Activated CD8-positive, alpha-beta memory T cell treated with anti-CD3 and anti-CD28 coated beads for 48 hours (primary cell): Measurements from ENCODE around the gene KIF3C.
"Not testable (repeated sequence)": the region's sequence is repeated elsewhere in the genome, so short reads cannot be mapped to it uniquely, and the experiment has no call there.

Experiments
- DNase-seq, 3 experiments: peaks; one replicate each; pipeline ENCODE4 v3.0.0-alpha.2; 2020; ENCODE audit warnings: low read depth in 2 of 3, low spot score in 2 of 3

KIF3C gene

DNA sequence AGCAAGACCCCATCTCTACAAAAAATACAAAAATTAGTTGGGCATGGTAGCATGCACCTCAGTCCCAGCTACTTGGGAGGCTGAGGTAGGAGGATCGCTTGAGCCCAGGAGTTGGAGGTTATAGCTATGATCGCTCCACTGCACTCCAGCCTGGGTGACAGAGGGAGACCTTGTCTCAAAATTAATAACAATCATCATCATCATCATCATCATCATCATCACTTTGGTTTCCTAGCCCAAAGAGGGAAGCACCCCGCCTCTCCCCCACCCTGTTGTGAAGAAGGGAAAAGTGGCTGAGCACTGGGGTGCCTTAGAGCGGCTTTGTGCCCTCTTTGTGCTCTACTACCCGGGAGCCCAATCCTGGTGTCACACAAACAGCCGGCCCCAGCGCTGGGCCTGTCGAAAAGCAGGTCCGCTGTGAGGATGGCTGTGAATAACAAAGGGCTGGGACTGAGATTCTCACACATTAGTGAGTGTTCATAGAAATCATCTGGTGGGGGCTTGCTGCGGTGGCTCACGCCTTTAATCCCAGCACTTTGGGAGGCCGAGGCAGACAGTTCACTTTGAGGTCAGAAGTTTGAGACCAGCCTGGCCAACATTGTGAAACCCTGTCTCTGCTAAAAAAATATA is 61.4 kb downstream of the KIF3C start:
- no peak for DNase-seq

DNA sequence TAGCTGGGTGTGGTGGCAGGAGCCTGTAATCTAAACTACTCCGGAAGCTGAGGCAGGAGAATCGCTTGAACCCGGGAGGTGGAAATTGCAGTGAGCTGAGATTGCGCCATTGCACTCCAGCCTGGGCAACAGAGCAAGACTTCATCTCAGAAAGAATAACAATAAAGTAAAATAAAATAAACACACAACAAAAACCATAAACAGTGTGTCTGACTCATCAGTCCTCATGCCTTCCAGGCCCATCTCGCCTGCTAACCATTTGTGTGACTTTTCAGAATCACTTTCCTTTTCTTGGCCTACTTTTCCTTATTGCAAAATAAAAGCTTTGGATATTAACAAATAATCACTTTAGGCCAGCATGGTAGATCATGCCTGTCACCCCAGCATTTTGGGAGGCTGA is 62.0 kb downstream of the KIF3C start:
- no peak for DNase-seq

DNA sequence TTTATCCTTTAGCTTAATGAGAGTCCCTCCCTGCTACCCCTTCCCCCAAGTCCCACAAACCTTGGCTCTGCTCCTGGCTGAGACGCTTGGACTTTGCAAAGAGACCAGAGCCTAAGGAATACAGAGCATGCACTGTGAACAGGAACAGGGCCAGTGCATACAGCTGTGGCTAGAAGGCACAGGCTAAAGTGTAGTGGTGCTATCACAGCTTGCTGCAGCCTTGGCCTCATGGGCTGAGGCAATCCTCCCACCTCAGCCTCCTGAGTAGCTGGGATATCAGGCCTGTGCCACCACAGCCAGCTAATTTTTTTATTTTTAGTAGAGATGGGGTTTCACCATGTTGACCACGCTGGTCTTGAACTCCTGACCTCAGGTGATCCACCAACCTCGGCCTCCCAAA is 64.5 kb downstream of the KIF3C start:
- DNase-seq: no peak

DNA sequence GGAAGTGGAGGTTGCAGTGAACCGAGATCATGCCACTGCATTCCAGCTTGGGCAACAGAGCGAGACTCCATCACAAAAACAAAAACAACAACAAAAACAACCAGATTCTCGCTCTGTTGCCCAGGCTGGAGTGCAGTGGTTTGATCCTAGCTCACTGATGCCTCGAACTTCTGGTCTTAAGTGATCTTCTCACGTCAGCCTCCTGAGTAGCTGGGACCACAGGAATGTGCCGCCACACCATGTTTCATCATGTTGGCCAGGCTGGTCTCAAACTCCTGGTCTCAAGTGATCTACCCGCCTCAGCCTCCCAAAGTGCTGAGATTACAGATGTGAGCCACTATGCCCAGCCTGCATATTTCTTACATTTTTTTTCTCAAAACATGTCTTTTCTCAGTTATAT is 64.9 kb downstream of the KIF3C start:
- DNase-seq: not testable (repeated sequence)

DNA sequence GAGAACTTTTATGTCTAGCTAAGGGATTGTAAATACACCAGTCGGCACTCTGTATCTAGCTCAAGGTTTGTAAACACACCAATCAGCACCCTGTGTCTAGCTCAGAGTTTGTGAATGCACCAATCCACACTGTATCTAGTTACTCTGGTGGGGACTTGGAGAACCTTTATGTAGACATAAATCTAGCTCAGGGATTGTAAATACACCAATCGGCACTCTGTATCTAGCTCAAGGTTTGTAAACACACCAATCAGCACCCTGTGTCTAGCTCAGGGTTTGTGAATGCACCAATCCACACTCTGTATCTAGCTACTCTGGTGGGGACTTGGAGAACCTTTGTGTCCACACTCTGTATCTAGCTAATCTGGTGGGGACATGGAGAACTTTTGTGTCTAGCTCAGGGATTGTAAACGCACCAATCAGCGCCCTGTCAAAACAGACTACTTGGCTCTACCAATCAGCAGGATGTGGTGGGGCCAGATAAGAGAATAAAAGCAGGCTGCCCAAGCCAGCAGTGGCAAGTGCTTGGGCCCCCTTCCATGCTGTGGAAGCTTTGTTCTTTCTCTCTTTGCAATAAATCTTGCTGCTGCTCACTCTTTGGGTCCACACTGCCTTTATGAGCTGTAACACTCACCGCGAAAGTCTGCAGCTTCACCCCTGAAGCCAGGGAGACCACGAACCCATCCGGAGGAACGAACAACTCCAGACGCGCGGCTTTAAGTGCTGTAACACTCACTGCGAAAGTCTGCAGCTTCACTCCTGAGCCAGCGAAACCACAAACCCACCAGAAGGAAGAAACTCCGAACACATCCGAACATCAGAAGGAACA is 66.1 kb downstream of the KIF3C start:
- DNase-seq: peak; percentile 5 to 18 (median 10)

DNA sequence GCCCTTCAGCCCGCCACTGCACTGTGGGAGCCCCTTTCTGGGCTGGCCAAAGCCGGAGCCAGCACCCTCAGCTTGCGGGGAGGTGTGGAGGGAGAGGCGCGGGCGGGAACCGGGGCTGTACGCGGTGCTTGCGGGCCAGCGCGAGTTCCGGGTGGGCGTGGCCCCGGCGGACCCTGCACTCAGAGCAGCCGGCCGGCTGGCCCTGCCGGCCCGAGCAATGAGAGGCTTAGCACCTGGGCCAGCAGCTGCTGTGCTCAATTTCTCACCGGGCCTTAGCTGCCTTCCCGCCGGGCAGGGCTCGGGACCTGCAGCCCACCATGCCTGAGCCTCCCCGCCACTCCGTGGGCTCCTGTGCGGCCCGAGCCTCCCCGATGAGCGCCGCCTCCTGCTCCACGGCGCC is 66.9 kb downstream of the KIF3C start:
- not testable (repeated sequence) for DNase-seq

DNA sequence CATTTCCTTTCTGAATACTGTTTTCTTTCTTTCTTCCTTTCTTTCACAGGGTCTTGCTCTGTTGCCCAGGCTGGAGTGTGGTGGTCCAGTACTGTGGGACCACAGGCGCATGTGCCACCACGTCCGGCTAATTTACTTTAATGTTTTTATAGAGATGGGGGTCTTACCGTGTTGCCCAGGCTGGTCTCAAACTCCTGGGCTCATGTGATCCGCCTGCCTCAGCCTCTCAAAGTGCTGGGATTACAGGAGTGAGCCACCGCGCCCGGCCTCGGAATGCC is 68.7 kb downstream of the KIF3C start:
- DNase-seq: not testable (repeated sequence)

DNA sequence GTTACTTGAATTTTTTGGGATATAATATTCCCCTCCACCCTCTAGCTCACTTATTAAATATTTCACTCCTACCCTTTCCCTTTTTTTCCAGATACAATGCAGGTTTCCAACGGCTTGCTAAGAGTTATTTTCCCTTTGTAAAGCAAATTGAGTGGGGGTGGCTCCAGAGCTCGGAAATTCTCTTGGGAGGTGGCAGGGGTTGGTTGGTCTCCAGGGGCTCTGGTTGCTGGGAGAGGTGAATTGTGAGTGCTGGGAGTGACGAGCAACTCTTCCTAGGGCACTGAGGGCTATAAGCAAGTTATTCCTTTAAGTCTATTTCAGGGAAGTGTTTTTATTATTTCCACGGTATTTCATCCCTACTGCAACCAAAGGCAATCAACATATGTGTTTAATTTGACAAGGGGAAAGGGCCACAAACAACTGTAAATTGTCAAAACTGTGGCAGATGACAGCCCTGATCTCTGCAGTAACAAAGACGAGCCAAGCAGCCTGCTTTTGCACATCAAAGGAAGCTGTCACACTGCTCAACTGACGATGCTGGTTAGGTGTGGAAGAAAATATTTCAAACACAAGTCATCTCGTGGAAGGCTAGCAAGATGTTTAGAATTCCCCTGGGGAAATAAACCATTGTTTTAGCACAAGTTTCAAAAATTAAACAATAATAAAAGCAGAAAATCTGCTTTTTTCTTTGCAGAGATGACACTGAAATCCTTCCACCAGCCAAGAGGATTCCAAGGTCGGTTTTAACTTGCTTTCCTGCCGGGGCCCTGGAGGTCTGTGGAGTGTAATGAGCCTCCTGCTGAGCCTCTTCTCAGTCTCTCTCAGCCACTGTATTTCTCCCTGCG is 69.2 kb downstream of the KIF3C start:
- no peak for DNase-seq

DNA sequence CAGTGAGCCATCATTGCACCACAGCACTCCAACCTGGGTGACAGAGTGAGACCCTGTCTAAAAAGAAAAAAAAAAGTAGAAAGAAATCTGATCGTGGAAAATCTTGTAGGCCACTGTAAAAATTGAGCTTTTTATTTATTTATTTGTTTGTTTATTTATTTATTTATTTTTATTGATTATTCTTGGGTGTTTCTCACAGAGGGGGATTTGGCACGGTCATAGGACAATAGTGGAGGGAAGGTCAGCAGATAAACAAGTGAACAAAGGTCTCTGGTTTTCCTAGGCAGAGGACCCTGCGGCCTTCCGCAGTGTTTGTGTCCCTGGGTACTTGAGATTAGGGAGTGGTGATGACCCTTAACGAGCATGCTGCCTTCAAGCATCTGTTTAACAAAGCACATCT is 72.7 kb downstream of the KIF3C start:
- not testable (repeated sequence) for DNase-seq

DNA sequence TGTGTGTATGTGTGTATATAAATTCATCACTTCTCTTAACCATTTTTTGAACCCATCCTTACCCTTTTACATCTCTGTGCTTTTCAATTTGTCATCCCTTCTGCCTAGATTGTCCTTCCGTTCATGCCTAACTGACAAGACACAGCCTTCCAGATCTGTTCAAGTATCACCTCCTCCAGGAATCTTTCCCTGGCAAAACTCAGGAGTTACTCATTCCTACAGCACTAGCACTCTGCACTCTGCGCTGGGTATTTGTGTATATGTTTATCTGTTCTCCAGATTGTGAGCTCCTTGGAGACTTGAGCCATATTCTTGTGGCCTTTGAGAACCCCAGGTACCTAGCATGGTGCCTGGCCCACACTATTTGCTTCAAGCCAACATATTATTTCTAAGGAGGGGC is 77.2 kb downstream of the KIF3C start:
- DNase-seq: no peak

DNA sequence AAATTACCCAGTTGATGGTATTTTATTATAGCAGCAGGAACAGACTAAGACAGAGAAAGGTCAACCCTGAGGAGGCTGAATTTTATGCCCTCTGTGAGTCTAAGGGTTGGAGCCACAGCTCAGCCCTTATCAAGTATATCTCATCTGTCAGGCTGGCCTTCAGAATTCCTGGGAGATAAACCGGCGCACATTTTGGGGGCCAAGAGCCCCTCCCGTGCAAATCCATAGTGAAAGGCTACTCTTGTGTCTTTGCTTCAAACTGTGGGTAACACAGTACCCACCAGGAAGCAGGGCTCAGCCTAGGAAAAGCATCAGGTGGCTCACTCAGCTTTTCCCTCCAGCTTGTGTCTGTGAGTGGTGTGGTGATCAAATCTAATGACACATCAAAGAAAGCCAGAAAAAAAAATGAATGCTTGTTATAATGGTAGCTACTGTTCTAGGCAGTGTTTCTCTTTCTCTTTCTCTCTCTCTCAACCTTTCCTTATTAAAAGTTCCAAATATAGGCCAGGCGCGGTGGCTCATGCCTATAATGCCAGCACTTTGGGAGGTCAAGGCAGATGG is 79.0 kb downstream of the KIF3C start:
- no peak for DNase-seq

DNA sequence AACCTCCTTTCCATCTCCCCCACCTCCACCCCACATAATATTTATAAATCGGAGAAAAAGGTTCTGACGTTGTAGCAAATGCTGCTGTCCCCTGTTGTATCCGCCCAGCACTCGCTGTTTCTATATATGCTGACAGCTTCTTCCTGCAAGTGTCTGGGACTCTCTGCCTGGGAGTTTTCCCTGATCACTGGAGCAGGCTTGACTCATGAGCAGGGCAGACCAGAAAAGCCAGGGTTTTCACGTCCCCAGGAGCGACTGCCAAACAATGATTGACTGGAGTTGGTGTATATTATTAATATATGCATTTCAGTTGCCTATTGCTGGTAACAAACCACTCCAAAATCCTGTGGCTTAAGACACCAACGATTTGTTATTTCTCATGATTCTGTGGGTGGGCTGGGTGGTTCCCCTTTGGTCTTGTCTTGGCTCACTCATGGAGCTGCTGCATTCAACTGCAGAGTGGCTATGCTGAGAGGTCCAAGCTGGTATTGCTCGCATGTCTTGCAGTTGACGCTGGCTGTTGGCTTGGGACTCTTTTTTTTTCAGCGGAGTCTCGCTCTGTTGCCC is 82.8 kb downstream of the KIF3C start:
- DNase-seq: no peak

DNA sequence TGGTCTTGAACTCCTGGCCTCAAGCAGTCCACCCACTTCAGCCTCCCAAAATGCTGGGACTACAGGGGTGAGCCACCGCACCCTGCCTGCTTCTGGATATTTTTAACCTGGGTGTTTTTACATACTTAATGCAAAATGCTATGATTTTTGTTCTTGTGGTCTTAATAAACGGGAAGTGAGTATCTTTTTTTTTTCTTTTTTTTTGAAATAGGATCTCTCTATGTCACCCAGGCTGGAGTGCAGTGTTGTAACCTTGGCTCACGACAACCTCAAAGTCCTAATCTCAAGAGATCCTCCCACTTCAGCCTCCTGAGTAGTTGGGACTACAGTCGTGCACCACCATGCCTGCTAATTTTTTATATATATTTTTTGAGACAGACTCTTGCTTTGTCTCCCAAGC is 84.8 kb downstream of the KIF3C start:
- no peak for DNase-seq

DNA sequence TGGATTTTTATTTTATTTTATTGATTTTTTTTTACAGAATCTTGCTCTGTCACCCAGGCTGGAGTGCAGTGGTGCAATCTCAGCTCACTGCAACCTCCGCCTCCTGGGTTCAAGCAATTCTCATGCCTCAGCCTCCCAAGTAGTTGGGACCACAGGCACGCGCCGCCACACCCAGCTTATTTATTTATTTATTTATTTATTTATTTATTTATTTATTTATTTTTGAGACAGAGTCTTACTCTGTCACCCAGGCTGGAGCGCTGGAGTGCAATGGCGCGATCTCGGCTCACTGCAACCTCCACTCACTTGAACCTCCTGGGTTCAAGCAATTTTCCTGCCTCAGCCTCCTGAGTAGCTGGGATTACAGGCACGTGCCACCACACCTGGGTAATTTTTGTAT is 86.0 kb downstream of the KIF3C start:
- DNase-seq: not testable (repeated sequence)

DNA sequence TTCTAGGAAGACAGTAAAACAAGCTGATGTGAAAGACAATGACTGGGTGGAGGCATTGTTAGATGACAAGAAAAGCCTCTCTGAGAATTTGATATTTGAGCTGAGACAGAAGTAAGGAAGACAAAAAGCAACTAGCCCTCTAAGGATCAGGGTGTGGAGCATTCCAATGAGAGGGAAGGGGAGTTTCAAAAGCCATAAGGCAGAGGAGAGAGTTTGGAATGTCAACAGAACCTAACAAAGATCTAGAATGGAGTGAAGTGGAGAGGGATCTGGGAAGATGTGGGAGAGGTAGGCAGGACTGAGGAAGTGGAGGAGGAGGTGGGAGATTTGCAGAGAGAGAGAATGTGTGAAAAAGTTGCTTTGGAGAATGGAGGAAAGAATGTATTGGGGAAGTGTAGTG is 86.7 kb downstream of the KIF3C start:
- no peak for DNase-seq

DNA sequence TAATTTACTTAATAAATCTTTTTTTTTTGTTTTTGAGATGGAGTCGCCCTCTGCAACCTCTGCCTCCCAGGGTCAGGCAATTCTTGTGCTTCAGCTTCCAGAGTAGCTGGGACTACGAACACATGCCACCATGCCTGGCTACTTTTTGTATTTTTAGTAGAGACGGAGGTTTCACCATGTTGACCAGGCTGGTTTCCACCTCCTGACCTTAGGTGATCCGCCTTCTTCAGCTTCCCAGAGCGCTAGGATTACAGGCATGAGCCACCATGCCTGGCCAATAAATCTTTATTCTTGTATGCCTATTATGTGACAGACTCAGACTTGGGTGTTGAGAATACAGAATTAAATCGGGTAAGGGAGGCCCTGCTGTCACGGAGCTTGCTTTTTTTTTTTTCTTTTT is 87.3 kb downstream of the KIF3C start:
- no peak for DNase-seq

DNA sequence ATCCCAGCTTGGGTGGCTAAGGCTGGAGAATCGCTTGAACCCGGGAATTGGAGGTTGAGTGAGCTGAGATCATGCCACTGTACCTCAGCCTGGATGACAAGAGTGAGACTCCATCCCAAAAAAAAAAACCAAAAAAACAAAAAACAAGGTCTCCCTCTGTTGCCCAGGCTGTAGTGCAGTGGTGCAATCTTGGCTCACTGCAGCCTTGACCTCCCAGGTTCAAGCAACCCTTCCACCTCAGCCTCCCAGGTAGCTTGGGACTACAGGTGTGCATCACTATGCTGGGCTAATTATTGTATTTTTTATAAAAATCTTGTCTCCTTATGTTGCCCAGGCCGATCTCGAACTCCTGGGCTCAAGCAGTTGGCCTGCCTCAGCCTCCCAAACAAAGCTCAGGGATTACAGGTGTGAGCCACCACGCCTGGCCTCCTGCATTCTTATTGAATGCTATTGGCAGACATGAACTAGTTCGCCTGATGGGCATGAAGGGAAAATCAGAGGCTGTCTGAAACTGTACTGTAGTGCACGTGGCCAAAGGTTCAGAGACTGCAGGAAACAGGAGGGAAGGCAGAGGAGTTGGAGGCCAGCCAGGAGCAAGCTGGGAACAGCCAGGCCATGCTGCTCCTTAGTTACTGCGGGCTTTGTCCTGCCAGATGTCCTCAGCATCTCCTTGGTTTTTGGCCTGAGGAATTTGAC is 88.0 kb downstream of the KIF3C start:
- no peak for DNase-seq

DNA sequence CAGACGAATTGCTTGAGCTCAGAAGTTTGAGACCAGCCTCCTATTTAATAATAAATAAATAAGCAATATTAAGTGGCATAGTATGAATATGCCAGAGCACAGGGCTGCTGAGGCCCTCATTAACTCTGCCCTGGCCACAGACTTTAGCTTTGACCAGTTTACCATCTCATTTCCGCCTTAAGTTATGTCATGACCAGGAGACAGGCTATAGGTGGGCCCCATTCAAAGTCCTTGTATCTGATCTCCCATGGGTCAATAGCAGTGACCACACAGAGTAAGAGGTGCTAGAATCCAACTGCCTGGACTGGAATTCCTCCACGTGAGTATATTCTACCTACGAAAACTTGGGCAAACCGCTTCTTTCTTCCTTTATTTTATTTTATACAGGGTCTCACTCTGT is 90.6 kb downstream of the KIF3C start:
- DNase-seq: no peak

DNA sequence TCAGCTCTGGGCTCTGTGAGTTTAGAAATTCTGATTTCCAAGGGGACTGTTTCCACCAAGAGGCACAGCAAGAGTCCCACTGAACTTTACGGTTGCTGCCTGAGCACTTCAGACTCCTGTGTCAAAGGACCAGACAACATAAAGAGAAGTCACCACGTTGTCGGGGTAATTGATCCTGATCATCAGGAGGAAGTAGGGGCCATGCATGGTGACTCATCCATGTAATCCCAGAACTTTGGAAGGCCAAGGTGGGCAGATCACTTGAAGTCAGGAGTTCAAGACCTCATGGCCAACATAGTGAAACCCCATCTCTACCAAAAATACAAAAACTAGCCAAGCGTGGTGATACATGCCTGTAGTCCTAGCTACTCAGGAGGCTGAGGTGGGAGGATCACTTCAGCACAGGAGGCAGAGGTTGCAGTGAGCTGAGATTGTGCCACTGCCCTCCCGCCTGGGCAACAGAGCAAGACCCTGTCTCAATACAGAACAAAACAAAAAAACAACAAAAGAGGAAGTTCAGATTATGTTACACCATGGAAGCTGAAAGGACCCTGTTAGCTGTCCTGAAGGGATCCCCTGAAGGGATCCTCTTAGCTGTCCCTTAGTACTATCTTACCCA is 94.6 kb downstream of the KIF3C start:
- no peak for DNase-seq

DNA sequence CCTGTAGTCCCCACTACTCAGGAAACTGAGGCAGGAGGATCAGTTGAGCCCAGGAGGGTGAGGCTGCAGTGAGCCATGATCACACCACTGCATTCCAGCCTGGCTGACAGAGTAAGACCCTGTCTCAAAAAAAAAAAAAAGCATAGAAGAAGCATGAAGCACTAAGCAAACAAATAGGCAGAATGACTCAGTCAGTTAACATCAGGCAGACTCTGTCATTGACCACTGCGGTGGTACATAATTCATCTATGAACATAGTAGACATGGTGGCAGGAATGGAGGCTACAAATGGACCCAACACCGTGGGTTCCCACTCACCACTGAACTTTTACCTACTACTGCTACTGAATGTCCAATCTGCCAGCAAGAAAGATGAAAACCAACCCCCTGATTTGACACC is 96.4 kb downstream of the KIF3C start:
- DNase-seq: no peak

DNA sequence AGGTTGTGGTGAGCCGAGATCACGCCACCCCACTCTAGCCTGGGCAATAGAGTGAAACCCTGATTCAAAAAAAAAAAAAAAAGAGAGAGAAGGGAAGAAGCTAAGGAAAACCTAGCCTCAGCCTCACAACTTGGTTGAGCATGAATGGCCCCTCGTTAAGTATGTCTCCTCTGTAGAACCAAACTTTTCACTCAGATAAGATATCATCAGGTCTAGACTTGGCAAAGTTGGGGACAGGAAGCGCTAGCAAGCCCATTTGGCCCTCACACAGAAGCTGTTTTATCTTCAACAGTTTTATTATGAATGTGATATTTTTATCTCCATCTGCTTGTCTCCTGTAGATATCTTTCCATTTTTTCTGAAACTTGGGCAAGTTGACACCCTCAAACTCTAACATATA is 100.5 kb downstream of the KIF3C start:
- DNase-seq: no peak
